Type B pancreatic cell (in vitro differentiated cells): ENCODE measurements around the gene ARL9. TPM values are rescaled to one million over a fixed set of nuclear protein-coding genes. Genes with fewer than 3 reads are reported as not detected.

Experiments
- DNase-seq: peaks from one replicate; pipeline ENCODE4 v3.0.0; 2021; ENCODE audit warnings: mixed read lengths; ENCODE audit not compliant: unreplicated experiment; ENCODE audit errors: extremely low spot score
- H3K27ac Mint-ChIP-seq: 2 replicates; pipeline ENCODE4 v1.8.0; 2021; ENCODE audit warnings: mild to moderate bottlenecking, mixed read lengths
- H3K27me3 Mint-ChIP-seq: 2 replicates; pipeline ENCODE4 v1.8.0; 2021; ENCODE audit warnings: mixed read lengths
- H3K36me3 Mint-ChIP-seq: 2 replicates; pipeline ENCODE4 v1.8.0; 2021; ENCODE audit warnings: mixed read lengths
- H3K4me1 Mint-ChIP-seq: one replicate; pipeline ENCODE4 v1.8.0; 2021; ENCODE audit warnings: mixed read lengths; ENCODE audit not compliant: unreplicated experiment
- H3K4me3 Mint-ChIP-seq: 2 replicates; pipeline ENCODE4 v1.8.0; 2021; ENCODE audit warnings: mild to moderate bottlenecking, mixed read lengths
- H3K9me3 Mint-ChIP-seq: 2 replicates; pipeline ENCODE4 v1.8.0; 2021; ENCODE audit warnings: mixed read lengths
- total RNA-seq: library from RNA; stranded (reverse); gene quantifications from 2 replicates; pipeline ENCODE4 v1.2.1, GENCODE V29; 2021; ENCODE audit warnings: low replicate concordance
- TF ChIP-seq, protein P1 (sequence below): fragments of 200-600 bp; sonication (generic); conservative IDR thresholded peaks from 2 replicates; pipeline ENCODE4 v1.5.0; 2021; ENCODE audit warnings: antibody characterized with exemption, mild to moderate bottlenecking

The ARL9 gene
- total RNA-seq, 1 donor from 2014 or later = 1.1 TPM

DNA sequence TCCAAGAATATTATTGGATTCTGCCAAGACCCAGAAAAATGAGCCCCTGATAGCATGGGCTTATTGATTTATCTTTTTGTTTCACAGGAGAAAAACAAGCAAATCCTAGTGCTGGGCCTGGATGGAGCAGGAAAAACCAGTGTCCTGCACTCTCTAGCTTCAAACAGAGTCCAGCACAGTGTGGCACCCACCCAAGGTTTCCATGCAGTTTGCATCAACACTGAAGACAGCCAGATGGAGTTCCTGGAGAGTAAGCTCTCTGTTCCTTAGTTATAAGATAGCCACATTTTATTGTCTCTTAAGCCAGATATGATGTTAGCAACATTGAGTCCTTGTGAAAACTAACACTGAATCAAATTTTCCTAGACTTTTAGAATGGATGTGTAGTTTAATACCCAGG lies 5.5 kb downstream of the ARL9 start:
- Mint-ChIP-seq H3K9me3 (no peaks in the 10 kb centered on the region), H3K27ac (no peak overlapping the region), H3K4me3 (no peak overlapping the region), H3K4me1 (no peaks in the 10 kb centered on the region), H3K36me3 (no peaks in the 10 kb centered on the region), H3K27me3 (peaks cover 13% of the 10 kb centered on the region)
- TF ChIP-seq, protein P1, sequence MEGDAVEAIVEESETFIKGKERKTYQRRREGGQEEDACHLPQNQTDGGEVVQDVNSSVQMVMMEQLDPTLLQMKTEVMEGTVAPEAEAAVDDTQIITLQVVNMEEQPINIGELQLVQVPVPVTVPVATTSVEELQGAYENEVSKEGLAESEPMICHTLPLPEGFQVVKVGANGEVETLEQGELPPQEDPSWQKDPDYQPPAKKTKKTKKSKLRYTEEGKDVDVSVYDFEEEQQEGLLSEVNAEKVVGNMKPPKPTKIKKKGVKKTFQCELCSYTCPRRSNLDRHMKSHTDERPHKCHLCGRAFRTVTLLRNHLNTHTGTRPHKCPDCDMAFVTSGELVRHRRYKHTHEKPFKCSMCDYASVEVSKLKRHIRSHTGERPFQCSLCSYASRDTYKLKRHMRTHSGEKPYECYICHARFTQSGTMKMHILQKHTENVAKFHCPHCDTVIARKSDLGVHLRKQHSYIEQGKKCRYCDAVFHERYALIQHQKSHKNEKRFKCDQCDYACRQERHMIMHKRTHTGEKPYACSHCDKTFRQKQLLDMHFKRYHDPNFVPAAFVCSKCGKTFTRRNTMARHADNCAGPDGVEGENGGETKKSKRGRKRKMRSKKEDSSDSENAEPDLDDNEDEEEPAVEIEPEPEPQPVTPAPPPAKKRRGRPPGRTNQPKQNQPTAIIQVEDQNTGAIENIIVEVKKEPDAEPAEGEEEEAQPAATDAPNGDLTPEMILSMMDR = no peak
- DNase-seq = no peak

DNA sequence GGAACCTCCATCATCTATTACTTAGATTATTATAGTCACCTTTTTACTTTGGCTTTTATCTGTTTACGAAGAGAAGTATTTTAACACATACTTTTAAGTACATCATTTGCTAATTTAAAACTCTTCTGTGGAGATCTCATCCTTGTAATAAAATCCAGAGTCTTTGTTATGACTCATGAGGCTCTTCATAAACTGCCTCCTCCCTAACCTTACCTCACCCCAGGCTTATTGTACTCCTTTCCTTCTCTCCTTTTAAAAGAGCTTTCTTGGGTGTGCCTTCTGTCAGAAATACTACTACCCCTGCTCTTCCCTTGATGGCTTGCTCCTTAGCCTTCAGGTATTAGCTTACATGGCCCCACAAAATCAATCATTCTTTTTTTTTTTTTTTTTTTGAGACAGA lies 6.6 kb downstream of the ARL9 start:
- Mint-ChIP-seq H3K9me3 (no peaks in the 10 kb centered on the region), H3K36me3 (no peaks in the 10 kb centered on the region), H3K27me3 (peaks cover 2% of the 10 kb centered on the region), H3K4me3 (no peak overlapping the region), H3K27ac (no peak overlapping the region), H3K4me1 (no peaks in the 10 kb centered on the region)
- TF ChIP-seq, protein P1 = no peak
- DNase-seq = no peak

DNA sequence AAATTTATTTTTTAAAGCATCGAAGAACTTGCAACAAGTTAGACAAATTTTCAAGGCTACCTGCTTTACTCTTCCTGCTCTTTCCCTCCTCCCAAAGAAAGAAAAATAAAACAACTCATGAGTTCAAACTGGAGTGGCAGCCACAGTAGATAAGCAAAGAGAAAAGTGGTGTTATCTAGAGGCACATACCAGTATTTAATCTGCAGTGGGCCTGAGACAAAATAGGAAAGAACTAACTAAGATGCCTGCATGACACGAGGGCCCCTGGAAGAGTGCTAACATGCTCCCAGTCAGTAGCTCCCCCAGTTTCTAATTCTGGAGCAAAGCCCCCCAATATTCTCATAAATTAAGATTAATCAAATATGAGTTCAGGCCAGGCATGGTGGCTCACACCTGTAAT lies 7.9 kb downstream of the ARL9 start:
- TF ChIP-seq, protein P1 = no peak
- H3K36me3 Mint-ChIP-seq = no peaks in the 10 kb centered on the region
- no peak overlapping the region for H3K27ac Mint-ChIP-seq
- no peaks in the 10 kb centered on the region for H3K4me1 Mint-ChIP-seq
- no peaks in the 10 kb centered on the region for H3K9me3 Mint-ChIP-seq
- H3K27me3 Mint-ChIP-seq = no peaks in the 10 kb centered on the region
- H3K4me3 Mint-ChIP-seq = no peak overlapping the region
- DNase-seq = no peak

DNA sequence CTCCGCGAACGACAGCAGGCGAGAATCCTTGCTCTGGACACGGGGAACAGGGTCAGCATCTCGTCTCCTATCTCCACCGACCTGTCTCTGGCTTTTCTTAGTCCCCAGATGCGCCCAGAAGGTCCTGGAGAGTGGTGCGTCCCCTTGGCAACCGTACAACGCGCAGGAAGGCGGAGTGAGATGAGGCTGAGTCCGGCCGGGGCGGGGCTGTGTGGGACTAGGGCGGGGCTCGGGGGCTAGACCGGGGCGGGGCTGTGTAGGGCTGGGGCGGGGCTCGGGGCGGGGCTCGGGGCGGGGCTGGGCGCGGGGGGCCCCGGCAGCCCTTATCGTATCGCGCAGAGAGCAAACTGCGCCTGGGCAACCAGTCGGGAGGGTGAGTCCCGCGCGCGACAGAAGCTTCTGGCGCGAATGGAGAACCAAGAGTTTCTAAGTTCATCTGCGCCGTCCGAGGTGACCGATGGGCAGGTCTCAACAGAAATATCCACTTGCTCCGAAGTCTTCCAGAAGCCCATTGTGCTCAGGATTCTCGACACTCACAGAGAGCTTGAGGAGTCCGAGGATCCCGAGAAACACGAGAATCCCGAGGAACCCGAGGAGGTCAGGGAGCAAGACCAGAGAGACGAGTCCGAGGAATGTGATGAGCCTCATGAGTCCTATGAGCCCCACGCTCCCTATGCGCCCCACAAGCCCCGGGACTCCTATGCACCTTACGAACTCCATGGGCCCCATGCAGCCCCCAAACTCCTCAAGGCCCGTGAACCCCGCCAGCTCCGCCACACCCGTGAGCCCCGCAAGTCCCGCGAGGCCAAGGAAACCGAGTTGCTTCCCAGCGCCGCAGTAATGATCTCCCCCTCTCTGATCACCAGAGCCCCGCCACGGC lies 24.9 kb downstream of the ARL9 start:
- no peaks in the 10 kb centered on the region for H3K36me3 Mint-ChIP-seq
- peaks cover 3% of the 10 kb centered on the region for H3K9me3 Mint-ChIP-seq
- DNase-seq = peak; percentile 88
- no peaks in the 10 kb centered on the region for H3K4me1 Mint-ChIP-seq
- peaks cover 25% of the 10 kb centered on the region for H3K27me3 Mint-ChIP-seq
- H3K4me3 Mint-ChIP-seq = no peak overlapping the region
- no peak overlapping the region for H3K27ac Mint-ChIP-seq
- TF ChIP-seq, protein P1 = no peak

DNA sequence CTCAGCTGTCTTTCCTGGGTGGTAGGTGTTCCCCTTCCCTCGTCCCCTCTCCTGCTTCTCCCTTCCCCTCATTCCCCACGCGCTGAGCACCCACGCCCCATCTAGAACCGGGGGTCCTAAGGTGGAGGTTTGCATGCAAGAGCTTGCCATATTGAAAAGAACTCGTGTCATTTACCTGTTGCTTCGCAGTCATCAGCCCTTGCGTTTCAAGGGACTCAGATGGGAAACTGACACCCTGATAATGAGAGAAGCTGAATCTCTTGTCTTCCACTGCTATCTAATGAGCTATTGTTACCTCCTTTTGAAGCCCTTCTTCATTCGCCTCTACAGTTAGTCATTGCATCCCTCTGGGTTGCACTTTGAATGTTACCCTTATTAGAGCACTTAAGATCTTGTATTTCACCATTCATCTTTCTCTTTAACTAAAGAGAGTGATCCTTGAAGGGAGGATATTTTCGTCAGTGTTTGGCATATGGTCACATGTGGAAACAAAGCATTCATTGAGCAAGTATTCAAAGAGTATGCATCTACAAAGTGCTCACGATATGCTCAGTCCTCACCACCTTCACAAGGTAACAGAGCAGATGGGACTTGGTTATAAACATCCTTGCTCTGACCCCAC lies 25.7 kb downstream of the ARL9 start:
- Mint-ChIP-seq H3K27me3 (peaks cover 25% of the 10 kb centered on the region), H3K9me3 (peaks cover 4% of the 10 kb centered on the region), H3K4me3 (no peak overlapping the region), H3K27ac (no peak overlapping the region), H3K36me3 (no peaks in the 10 kb centered on the region), H3K4me1 (no peaks in the 10 kb centered on the region)
- TF ChIP-seq, protein P1 = no peak
- no peak for DNase-seq
